ENCODE results near the gene BCL2L2. TPM values are rescaled to one million over a fixed set of nuclear protein-coding genes. Genes with fewer than 3 reads are reported as not detected.

The BCL2L2 gene
- total RNA-seq, 1 donor from 2014 or later: 49.2 TPM

DNA sequence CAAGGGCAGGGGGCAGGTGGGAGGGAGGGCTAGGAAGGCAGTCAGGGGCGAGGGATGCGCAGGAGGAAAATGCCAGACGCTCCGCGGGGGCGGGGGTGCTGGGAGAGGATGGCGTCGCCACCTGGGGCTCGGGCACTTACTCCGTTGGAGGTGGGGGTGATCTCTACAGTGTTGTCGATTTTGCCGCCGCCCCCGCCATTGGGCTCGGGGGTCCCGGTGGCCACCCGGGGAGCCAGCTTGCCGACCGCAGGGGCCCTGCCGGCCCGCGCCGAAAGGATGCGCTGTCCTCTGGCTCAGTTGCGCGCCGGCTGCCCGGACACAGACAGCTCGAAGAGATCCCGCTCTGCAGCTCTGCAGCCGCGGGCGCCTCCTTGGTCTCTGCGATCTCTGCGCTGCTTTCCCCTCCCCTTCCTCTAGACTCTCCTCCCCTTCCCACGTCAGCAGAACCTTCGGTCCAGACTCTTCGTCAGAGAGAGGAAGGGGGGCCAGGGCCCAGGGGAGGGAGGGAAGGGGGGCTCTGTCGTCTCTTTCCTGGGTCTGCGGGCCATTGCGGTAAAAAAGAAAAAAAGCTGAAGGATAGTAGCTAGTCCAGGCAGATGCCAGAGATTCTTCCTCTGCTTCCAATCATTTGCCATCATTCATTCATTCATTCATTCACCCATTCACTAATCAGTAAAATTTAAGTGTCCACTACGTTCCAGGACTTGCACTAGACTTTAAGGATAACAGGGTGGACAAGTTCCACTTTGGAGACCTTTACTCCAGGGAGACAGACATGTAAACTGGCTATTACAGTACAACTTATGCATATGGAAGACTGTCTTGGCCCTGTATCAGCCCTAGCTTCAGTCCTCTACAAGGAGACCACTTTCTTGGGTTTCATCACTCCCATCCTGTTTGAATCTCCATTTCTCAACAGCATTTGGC, 46.1 kb downstream of the BCL2L2 start, which contains the start of gene SLC22A17:
Gene SLC22A17, minus strand, starts transcription at position 382 of the 927 bp plus-strand sequence.
- Histone ChIP-seq H3K9me3 (no peaks in the 10 kb centered on the region), H3K27me3 (no peaks in the 10 kb centered on the region), H3K27ac (peak within 1 kb of the TSS in 1 of 2 donors; percentile 24), H3K36me3 (peaks cover 0 to 8% of the 10 kb centered on the region in 2 donors), H3K4me3 (peak within 1 kb of the TSS; percentile 69 to 81), H3K4me1 (peaks cover 4 to 9% of the 10 kb centered on the region in 2 donors)
- DNase-seq (ENCODE audit: low spot score in 2 of 2): peak in 1 of 2 donors; percentile 91
- intact Hi-C loops (cut with DNase I): loop anchor here (1.0 to 2.0 kb wide), 2 partner anchors 13 to 32 kb away; partner anchors contain the start of genes EFS and PABPN1
- TF ChIP-seq CTCF (IDR thresholded peaks at IDR 0.05): peak in 1 of 3 experiments; percentile 13

DNA sequence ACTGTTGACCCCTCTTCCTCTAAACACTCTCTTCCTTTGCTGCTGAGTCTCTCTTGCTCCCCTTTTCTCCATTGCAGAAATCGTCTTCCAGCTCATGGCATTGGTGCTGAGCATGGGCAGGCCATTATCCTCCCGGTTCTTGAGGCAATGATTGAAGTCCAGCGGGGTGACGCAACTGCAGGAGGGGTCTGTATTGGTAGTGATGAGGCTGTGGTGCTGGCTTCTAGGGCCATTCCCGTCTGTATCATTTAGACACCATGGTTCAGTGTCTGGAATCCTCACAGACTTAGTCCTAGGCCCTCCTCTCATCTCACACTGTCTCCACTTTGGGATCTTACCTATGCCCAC, 46.8 kb downstream of the BCL2L2 start:
- Histone ChIP-seq H3K27ac (peak overlapping the region in 1 of 2 donors; percentile 4), H3K27me3 (no peaks in the 10 kb centered on the region)
- intact Hi-C loops (cut with DNase I): loop anchor here (2.0 kb wide), 1 partner anchor 33 kb away; the partner anchor contains the start of gene PABPN1

DNA sequence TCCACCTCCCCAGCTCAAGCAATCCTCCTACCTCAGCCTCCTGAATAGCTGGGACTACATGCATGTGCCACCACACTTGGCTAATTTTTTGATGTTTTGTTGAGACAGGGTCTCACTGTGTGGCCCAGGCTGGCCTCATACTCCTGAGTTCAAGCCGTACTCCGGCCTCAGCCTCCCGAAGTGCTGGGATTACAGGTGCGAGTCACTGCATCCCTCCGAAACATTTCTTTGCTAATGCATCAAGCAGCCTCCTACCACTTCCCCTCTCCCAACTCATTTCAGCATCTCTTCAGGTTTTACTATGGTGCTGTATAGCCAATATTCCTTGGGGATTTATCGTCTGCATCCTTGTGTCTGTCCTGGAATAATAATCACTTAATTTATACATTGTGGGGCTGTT, 48.4 kb downstream of the BCL2L2 start:
- H3K27ac ChIP-seq: no peak overlapping the region
- no peaks in the 10 kb centered on the region for H3K9me3 ChIP-seq
- H3K4me3 ChIP-seq: no peak overlapping the region
- TF ChIP-seq CTCF (IDR thresholded peaks at IDR 0.05): no peak
- DNase-seq (ENCODE audit: low spot score in 2 of 2): peak in 1 of 2 donors; percentile 30
- H3K4me1 ChIP-seq: peaks cover 4 to 9% of the 10 kb centered on the region in 2 donors
- intact Hi-C loops (cut with DNase I): no loop called here
- no peaks in the 10 kb centered on the region for H3K27me3 ChIP-seq
- peaks cover 8 to 17% of the 10 kb centered on the region in 2 donors for H3K36me3 ChIP-seq

More for the DNA sequence above, 46.8 kb downstream of the BCL2L2 start:
- Histone ChIP-seq H3K4me3 (no peak overlapping the region), H3K9me3 (no peaks in the 10 kb centered on the region), H3K4me1 (peaks cover 4 to 9% of the 10 kb centered on the region in 2 donors), H3K36me3 (peaks cover 0 to 11% of the 10 kb centered on the region in 2 donors)
- DNase-seq (ENCODE audit: low spot score in 2 of 2): peak in 1 of 2 donors; percentile 64
- no peak for TF ChIP-seq CTCF (IDR thresholded peaks at IDR 0.05)

- intact Hi-C loops (cut with DNase I): loop anchor here (1.0 kb wide), 1 partner anchor 24 kb away; no protein-coding TSS in a partner anchor
- no peak for TF ChIP-seq CTCF (IDR thresholded peaks at IDR 0.05)
- H3K36me3 ChIP-seq: peaks cover 12 to 17% of the 10 kb centered on the region in 2 donors
- peak in 1 of 2 donors; percentile 37 for DNase-seq (ENCODE audit: low spot score in 2 of 2)
- no peak overlapping the region for H3K4me3 ChIP-seq
- H3K27me3 ChIP-seq: no peaks in the 10 kb centered on the region
- H3K9me3 ChIP-seq: no peaks in the 10 kb centered on the region
- H3K4me1 ChIP-seq: peaks cover 4 to 9% of the 10 kb centered on the region in 2 donors
- no peak overlapping the region for H3K27ac ChIP-seq
Measured at GRCh38 chr14:23355871-23356435, 49.3 kb downstream of the BCL2L2 start.

GRCh38 chr14:23356662-23357061, 50.0 kb downstream of the BCL2L2 start:
- DNase-seq (ENCODE audit: low spot score in 2 of 2): peak in 1 of 2 donors; percentile 16
- no peak for TF ChIP-seq CTCF (IDR thresholded peaks at IDR 0.05)
- no peak overlapping the region for H3K27ac ChIP-seq

More at GRCh38 chr14:23356662-23357061, 50.0 kb downstream of the BCL2L2 start:
- intact Hi-C loops (cut with DNase I): loop anchor here (1.0 kb wide), 1 partner anchor 24 kb away; no protein-coding TSS in a partner anchor
- peaks cover 12 to 17% of the 10 kb centered on the region in 2 donors for H3K36me3 ChIP-seq
- H3K9me3 ChIP-seq: no peaks in the 10 kb centered on the region
- peaks cover 4 to 11% of the 10 kb centered on the region in 2 donors for H3K4me1 ChIP-seq
- H3K4me3 ChIP-seq: no peak overlapping the region
- no peaks in the 10 kb centered on the region for H3K27me3 ChIP-seq
